GM21717 (cell line): ENCODE results near the gene PRMT7.

Experiments used
- ATAC-seq: cut with Tn5 transposase; IDR thresholded peaks from one replicate; pipeline ENCODE4 v1.9.1; 2021; ENCODE audit warnings: mild to moderate bottlenecking, moderate library complexity; ENCODE audit not compliant: unreplicated experiment

The PRMT7 gene

DNA sequence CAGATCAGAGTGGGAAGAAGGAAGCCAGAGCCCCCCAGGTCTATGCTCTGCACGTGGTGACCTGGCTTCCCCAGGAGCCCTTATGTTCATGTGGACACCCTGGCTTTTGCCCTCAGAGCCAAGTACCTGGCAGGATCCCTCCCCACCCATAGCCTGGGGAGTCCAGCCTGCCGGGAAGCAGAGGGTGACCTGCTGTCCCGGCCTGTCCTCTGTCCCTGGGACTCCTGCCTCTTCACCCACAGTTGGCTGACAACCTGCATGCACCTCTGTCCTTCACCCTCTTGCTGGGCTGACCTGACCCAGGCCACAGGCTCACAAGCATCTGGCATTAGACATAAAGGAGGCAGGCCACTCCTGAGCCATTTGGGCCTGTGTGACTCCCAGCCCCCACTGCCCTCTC is 77.3 kb downstream of the PRMT7 start:
- ATAC-seq = no peak

DNA sequence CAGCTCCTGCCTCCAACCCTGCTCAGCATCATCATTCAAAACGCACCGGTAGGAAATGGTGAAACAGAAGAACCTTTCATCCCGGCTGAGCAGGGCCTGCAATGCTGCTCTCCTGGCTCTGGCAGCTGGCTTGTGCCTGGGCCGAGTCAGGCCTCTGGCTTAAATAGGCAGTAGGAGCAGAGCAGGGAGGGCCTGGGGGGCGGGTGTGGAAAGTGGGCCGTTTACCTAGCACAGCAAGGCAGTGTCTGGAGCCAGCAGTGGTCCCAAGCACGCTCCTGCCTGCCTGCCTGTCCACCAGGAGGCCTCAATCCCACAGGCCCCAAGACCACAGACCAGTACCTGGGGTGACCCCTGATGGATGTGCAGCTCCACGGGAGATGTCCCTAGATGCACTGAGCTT is 78.2 kb downstream of the PRMT7 start:
- no peak for ATAC-seq

DNA sequence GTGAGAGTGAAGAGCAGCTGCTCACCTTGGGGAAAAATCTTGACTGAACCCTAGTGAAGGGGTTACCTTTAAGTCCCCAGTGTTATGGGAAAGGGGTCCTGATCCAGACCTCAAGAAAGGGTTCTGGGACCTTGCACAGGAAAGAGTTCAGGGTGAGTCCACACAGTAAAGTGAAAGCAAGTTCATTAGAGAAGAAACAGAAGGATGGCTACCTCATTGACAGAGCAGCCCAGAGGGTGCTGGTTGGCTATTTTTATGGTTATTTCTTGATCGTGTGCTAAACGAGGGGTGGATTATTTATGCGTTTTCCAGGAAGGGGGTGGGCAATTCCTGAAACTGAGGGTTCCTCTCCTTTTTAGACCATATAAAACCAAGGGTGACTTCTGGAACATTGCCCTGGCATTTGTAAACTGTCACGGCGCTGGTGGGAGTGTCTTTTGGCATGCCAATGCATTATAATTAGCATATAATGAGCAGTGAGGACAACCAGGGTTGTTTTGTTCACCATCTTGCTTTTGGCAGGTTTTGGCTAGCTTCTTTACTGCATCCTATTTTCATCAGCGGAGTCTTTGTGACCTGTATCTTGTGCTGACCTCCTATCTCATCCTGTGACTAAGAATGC is 79.0 kb downstream of the PRMT7 start:
- no peak for ATAC-seq

DNA sequence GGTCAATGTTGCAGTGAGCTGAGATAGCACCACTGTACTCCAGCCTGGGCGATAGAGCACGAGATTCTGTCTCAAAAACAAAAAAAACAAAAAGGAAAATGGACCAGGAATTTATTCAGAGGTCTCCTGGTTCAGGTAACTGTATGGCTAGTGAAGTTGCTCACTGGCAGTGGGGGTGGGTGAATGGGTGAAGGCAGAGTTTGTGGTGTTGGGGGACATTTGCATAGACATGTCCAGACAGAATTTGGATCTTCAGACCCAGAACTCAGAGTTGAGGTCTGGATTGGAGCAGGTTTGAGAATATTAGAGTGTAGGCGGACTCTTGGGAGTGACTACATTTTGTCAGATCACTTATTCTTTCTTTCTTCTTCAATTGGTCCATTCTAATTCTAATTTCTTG is 82.5 kb downstream of the PRMT7 start:
- no peak for ATAC-seq

DNA sequence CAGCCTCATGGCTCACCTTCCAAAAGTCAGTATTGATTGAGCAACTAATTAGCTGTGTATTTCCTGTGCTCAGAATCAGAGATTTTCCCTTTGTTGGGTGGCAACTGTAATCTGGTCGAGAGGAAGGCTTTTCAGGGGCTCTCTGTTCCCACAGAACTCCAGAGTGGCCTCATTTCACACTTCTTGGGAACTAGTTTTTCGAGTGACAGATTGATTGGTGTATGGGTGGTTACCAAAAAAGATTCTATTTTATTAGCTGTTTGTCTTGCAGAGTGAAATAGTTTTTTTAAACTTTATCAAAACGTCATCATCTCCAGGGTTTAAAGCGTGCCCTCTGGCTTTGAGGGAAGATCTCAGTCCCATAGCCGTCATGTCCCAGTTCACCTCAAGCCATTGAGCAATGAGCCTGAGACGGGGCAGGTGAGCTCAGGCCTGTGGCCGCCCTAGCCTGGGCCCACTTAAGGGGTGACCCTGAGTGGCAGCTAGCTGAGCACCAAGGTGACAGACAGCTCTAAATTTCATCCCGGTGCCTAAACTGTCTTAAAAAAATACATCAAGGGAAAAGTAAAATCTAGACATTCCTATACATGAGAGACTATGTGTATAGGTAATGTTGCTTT is 84.5 kb downstream of the PRMT7 start:
- no peak for ATAC-seq

DNA sequence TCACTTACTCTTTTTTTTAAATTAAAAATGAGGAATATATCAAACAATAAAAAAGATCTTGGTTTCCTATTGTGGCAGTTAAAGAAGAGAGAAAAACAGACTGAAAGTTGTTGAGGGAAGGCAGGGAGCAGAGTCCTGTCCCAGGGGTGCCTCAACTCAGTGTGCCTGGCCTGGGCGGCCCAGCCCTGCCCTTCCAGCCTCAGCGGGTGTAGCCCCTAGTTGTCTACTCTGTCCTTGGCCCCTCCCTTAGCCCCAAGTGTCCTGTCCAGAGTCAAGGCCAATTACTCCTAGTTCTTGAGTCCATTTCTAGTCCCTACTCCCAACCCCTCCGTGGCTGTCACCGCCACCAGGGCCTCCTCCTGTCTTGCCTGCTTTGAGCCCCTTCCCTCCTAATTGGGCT is 85.0 kb downstream of the PRMT7 start:
- no peak for ATAC-seq

DNA sequence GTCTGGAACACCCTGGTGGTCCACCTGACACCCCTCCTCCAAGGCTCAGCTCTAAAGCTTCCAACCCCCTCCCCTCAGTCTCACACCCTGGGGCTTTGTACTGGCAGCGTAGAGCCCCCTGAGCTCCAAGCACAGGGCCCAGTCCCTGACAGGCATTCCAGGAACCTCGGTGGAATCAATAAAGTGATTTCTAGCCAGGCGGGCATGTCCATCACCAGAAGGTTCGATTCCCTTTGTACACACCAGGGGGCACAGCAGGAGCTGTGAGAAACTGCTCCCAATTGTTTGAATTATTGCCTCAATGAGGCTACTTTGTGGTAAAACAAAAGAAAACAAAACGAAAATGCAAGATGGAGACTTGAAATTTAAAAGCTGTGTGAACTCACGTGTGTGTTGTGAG is 85.7 kb downstream of the PRMT7 start:
- ATAC-seq = no peak

DNA sequence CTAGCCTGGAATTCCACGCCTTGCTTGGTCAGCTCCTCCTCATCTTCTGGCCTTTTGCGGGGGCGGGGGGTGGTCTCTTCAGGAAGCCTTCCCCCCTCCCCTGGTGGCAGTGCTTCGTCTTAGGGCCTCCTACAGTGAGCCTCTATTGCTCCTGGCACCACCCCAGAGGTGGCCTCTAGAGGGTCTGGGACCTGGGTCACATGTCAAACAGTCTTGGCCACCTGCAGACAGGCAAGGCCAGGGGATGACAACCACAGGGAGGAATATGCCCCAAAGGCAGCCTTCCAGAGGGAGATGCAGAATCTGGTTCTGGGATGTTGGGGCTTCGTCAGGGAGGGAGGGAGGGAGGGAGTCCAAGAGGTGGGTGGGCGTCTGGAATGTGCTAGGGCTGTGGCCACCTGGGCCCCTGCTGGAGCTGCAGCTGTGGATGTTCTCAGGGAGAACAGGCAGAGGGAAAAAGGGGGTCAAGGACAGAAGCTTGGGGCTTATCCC is 86.9 kb downstream of the PRMT7 start:
- ATAC-seq = no peak

DNA sequence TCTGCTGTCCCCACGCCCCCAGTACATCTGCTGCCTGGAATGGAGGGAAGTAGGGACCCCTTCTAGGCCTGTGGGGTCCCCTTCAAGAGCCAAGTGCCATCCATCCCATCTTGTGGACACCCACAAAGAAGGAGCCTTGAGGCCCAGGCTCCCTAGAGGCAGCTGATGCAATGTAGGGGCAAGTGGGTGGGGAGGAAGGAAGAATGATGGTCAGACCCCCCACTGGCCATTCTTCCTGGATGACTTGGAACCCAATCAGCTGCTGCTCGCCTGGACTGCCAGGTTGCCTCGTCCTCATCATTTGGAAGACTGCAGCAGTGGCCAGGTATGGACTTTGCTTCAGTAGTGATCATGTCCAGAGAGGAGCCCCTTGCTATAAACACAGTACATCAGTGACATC is 88.6 kb downstream of the PRMT7 start:
- ATAC-seq = no peak

DNA sequence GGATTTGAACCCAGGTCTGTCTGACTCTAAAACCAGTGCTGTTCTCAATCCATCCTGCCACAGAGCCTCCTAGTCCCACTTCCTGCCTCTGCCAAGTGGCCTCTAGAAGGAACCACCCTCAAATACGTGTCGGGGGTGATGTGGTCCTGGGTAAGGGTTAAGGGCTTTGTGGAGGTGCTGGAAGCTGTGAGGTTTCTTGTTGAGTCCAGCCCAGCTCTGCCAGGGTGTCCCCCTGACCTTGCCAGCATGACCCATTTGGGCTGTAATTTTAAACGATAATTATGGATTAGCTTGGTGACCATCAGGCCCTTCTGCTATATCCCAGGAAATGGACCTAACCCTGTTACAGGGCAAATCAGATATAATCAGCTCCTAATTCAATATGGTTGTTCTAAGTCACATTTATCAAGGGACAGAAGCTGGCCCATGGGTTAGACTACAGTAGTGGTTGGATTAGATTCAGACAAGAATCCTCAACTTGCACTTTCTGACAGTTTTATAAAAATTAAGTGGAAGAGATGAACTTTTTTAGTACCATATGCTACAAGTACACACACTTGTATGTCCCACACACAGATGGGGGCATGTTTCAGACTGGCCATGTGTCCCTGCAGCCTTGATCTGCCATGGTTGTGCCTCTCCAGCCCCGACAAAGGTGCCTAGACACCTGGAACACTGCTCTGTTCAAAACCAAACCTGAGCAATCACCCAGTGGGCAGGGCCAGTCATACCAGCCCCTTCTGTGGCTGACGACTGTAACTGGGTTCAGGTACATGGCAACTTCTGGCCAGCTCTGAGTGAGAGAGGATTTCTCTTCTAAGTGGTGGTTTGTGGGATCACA is 89.5 kb downstream of the PRMT7 start:
- ATAC-seq = no peak

DNA sequence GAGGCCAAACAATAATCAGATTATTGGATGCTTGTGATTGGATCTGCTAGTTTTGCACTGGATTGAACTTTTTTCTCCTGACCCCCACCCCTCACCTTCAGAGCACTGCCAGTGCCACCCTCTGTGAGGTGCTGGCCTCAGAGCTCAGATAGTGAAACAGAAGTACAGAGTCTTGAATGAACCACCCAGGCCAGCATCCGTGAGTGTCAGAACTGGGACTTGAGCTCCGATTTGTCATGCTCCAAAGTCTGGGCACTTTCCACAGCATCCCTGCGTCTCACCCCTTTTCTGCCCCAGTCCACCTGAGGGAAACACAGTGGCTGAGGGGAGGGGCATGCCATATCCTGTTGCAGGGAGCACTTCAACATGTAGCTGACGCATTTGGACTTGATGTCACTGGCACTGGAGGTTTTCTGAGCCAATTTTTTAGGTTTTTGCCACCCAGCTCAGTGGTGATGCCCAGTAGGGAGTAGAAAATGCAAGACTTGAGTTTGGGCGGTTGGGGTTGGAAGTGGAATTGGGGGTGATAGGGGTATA is 90.2 kb downstream of the PRMT7 start:
- ATAC-seq = no peak

DNA sequence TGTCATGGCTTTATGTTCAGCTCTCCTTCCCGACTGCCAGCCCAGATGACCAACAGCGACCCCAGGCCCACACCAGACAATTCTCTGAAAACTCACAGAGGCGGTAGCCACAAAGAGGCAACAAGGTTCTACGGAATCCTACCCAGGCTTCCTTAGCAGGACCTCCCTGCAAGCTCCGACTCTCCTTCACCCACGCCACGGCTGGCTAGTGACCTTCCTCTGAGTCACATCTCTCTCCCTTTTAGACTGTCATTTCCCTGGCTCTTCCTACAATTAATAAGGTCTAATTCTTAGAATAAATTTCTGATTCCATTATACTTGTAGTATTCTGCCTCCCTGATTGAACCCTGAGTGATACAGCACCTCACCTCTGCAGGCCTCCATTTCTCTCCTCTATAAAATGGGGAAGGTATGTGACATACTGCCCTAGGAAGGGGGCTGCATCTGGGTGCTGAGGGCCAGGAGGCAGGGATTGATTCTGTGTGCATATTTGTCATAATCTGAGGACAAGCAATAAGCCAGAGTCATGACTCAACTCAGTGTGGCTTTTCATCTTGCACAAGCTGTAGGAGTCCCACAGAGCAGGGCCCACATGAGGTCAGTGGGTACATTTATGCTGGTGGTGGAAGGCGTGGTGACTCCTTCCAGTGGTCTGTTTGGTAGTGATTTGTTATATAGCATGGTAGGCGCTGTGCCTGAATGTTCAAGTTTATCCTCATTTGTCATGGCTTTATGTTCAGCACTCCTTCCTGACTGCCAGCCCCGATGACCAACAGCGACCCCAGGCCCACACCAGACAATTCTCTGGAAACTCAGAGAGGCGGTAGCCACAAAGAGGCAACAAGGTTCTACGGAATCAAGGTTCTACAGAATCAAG is 91.3 kb downstream of the PRMT7 start:
- no peak for ATAC-seq

DNA sequence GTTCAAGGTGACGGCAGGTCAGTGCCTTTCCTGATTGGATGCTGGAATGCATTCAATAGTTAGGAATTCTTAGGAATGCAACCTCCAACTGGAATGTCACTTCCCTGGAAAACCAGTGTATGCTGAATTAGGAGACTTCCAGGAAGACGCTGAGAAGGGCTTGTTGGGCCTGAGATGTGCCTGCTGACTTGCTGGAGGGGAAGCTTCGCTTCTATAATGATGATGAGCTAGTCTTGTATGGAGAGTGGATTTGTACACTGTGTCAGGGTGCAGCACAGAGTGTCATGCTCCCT is 91.9 kb downstream of the PRMT7 start:
- no peak for ATAC-seq

DNA sequence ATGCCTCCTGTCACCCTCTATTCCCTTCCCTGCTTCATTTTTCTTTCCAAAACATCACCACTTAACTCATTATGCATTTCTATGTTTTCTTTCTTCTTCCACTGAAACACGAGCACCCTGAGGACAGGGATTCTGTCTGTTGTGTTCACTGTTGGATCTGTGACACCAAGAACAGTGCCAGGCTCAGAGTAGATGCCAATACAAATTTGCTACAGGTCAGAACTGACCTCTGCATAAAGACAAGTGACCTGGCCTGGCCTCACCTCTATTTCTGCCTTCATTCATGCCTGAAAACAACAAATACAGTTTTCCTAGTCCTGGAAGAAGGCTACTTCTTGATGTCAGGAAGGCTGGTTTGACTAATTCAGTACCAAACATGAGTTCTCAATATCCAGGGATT is 92.4 kb downstream of the PRMT7 start:
- ATAC-seq = no peak

DNA sequence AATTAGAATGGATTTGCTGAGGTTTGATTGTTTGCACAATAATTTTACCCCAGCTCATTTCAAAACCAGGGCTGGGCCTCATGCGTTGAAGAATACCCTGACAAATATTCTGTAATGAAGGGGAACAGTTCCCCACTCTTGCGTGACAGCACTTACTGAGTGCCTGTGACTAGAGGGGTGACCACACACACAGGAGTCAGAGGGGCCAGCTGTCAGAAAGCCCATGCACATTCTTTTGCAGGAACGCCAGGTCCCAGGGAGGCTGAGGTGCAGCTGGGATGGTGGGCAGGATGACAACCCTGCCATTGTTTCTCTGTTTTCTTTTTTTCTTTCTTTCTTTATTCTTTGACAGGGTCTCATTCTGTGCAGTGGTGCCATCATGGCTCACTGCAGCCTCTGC is 92.9 kb downstream of the PRMT7 start:
- no peak for ATAC-seq

DNA sequence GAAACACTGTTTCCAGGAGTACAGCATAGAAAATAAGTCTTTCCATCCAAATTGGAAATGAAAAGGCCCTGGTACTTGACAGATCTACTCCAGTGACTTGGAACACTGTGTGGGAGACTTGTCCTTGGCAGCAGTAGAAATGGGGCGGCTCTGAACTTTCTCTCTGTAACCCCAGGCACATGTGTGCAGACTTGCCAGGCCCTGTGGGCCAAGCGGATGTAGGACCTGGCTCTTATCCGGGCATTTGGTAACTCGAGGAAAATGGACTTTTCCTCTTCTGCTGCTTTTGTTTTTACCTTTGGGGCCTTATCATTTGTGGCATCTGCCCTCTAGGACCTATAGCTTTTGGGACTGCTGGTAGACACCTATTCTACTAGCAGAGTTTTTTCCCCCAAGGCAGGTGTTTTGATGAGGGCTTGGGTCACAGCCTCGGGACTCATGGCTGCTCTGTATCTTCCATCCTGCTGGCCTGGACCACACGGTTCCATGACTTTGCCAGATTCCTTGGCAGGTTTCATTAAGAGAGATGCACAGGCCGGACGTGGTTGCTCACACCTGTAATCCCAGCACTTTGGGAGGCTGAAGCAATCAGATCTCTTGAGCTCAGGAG is 94.0 kb downstream of the PRMT7 start:
- ATAC-seq = no peak

DNA sequence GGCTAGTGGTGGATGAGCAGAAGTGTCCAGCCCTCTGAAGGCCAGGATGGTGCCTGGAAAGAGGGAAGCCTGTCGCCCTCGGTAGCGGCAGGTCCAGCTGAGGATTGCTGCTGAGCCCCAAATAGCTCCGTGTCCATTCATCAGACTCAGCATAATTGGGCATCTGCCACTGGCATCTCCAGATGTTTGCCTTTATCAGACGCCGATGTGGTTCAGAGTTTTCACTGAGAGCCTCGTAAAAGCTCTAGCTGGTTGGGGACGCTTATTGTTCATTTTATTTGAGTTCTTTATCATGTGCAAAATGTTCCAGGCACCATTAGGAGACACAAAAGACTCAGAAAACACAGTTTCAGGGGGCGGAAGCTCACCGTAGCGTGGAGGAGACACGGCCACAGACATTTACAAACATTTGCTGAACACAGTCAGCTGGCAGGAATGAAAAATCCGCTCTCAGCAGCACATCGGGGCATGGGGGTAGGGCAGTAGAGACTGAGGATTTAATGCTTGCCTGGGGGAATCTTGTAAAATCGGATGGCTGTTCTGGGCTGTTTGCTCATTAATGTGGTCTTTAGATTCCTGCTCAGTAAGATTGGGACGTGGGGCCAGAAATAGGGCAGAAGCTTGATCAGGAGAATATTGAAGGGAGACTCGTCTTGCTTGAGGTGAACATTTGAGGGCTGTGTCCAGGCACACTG is 95.8 kb downstream of the PRMT7 start:
- no peak for ATAC-seq
